HepG2 (cell line): Measurements from ENCODE around the gene NDUFS4. TPM values are rescaled to one million over a fixed set of nuclear protein-coding genes. Genes with fewer than 3 reads are reported as not detected.

ENCODE experiments used
- ATAC-seq: fragments of 200-7000 bp; cut with Tn5 transposase; 3 replicates; pipeline ENCODE4 v1.9.1; 2020; ENCODE audit warnings: mild to moderate bottlenecking, moderate library complexity
- BruUV-seq: library from RNA; stranded (reverse); fragments of 400-500 nt; replicated peaks from 2 replicates; lab custom pipeline; 2021; lab: Mats Ljungman, UMichigan
- CTCF ChIA-PET: fragments of 300-600 bp; formaldehyde crosslinking; extraction: SDS; loops from one replicate; lab custom pipeline; 2021; ENCODE audit warnings: low total read pairs, inconsistent platforms, low intra/inter-chr PET ratio; lab: Yijun Ruan, JAX
- POLR2A ChIA-PET: fragments of 350-600 bp; sonication (Branson Sonifier 250); formaldehyde crosslinking; loops from one replicate; lab custom pipeline; 2020; ENCODE audit warnings: antibody characterized with exemption, inconsistent platforms; lab: Yijun Ruan, JAX
- DNase-seq: peaks from one replicate; pipeline ENCODE4 v3.0.0-alpha.2; 2015; ENCODE audit warnings: low spot score
- FAIRE-seq: peaks from 3 replicates; lab custom pipeline; 2011; peaks lifted over from hg19 to GRCh38; lab: Jason Lieb, UNC
- H2AFZ ChIP-seq: one replicate; pipeline ENCODE4 v1.6.1; 2011; ENCODE audit warnings: low read length, inconsistent platforms
- H3K27ac ChIP-seq: fragments of 300-600 bp; 3 replicates; pipeline ENCODE4 v1.8.0; 2011; ENCODE audit warnings: mixed run types, mild to moderate bottlenecking, mixed read lengths, low read length, inconsistent platforms; ENCODE audit not compliant: insufficient read depth; ENCODE audit errors: extremely low read length
- H3K27me3 ChIP-seq, 2 experiments: fragments of 200-600 bp in 1 of 2; 2 replicates in 1 of 2; 3 replicates in 1 of 2; pipeline versions ENCODE4 v1.6.0 to v1.8.0; 2011; ENCODE audit warnings: low read length in 2 of 2, mild to moderate bottlenecking in 2 of 2, moderate library complexity in 2 of 2, inconsistent platforms in 1 of 2; ENCODE audit not compliant: insufficient read depth in 2 of 2, control insufficient read depth in 1 of 2
- H3K36me3 ChIP-seq, 2 experiments: fragments of 200-600 bp in 1 of 2; replicated peaks in 1 of 2; 2 replicates in 1 of 2; 3 replicates in 1 of 2; pipeline versions ENCODE4 v1.5.1 to v1.8.0; 2011; ENCODE audit warnings: low read length in 2 of 2, inconsistent platforms in 1 of 2; ENCODE audit not compliant: insufficient read depth in 2 of 2, control insufficient read depth in 1 of 2
- H3K4me1 ChIP-seq: 2 replicates; pipeline ENCODE4 v1.5.1; 2012; ENCODE audit warnings: low read length, inconsistent platforms; ENCODE audit not compliant: insufficient read depth
- H3K4me2 ChIP-seq: 2 replicates; pipeline ENCODE4 v1.6.0; 2011; ENCODE audit warnings: low read depth, low read length, inconsistent platforms
- H3K4me3 ChIP-seq, 3 experiments: fragments of 200-600 bp in 1 of 3; sonication (generic), shearing (Covaris generic) in 1 of 3; replicated peaks in 1 of 3; 2 replicates each; pipeline ENCODE4 v1.5.1; 2011 to 2016; ENCODE audit warnings: low read length in 3 of 3, inconsistent platforms in 2 of 3, low read depth in 2 of 3, mild to moderate bottlenecking in 2 of 3, control low read depth in 1 of 3, mixed read lengths in 1 of 3; ENCODE audit not compliant: insufficient read depth in 1 of 3
- H3K79me2 ChIP-seq: one replicate; pipeline ENCODE4 v1.6.1; 2011; ENCODE audit warnings: low read length, inconsistent platforms; ENCODE audit not compliant: insufficient read depth
- H3K9ac ChIP-seq: 2 replicates; pipeline ENCODE4 v1.6.0; 2011; ENCODE audit warnings: mild to moderate bottlenecking, low read depth, low read length, inconsistent platforms; ENCODE audit not compliant: insufficient read depth
- H3K9me3 ChIP-seq: 2 replicates; pipeline ENCODE4 v1.5.1; 2012; ENCODE audit warnings: mild to moderate bottlenecking, low read length
- H4K20me1 ChIP-seq: 2 replicates; pipeline ENCODE4 v1.6.0; 2011; ENCODE audit warnings: inconsistent platforms, mild to moderate bottlenecking, low read length, moderate library complexity; ENCODE audit not compliant: insufficient read depth
- CC2D1A ChIP-seq: sonication (generic); formaldehyde crosslinking; IDR thresholded peaks from 2 replicates; pipeline ENCODE4 v1.8.1; 2023; ENCODE audit warnings: mild to moderate bottlenecking, missing genetic modification reagents
- IRF1 ChIP-seq: sonication (generic); formaldehyde crosslinking; IDR thresholded peaks from 2 replicates; pipeline ENCODE4 v1.4.0; 2020; ENCODE audit warnings: low read depth, mild to moderate bottlenecking, missing genetic modification reagents
- MAX ChIP-seq: IDR thresholded peaks from 2 replicates; pipeline ENCODE4 v1.6.1; 2012; ENCODE audit warnings: inconsistent platforms
- NFKB2 ChIP-seq: sonication (generic); formaldehyde crosslinking; IDR thresholded peaks from 2 replicates; pipeline ENCODE4 v1.4.0; 2020; ENCODE audit warnings: missing genetic modification reagents, borderline replicate concordance
- TAF1 ChIP-seq: sonication (generic); formaldehyde crosslinking; IDR thresholded peaks from 2 replicates; pipeline ENCODE4 v1.4.0; 2020; ENCODE audit warnings: missing genetic modification reagents
- TRAFD1 ChIP-seq: sonication (generic); formaldehyde crosslinking; IDR thresholded peaks from 2 replicates; pipeline ENCODE4 v1.5.1; 2020; ENCODE audit warnings: missing genetic modification reagents, mild to moderate bottlenecking, borderline replicate concordance
- ZBED4 ChIP-seq: sonication (generic); formaldehyde crosslinking; IDR thresholded peaks from 2 replicates; pipeline ENCODE4 v1.4.0; 2020; ENCODE audit warnings: missing genetic modification reagents, borderline replicate concordance
- ZNF121 ChIP-seq: sonication (generic); formaldehyde crosslinking; IDR thresholded peaks from 2 replicates; pipeline ENCODE4 v1.5.0; 2020; ENCODE audit warnings: mild to moderate bottlenecking, missing genetic modification reagents
- ZNF17 ChIP-seq: sonication (generic); formaldehyde crosslinking; IDR thresholded peaks from 2 replicates; pipeline ENCODE4 v1.5.0; 2020; ENCODE audit warnings: mild to moderate bottlenecking, missing genetic modification reagents
- ZNF382 ChIP-seq: sonication (generic); formaldehyde crosslinking; IDR thresholded peaks from 2 replicates; pipeline ENCODE4 v1.5.0; 2020; ENCODE audit warnings: missing genetic modification reagents, mild to moderate bottlenecking, borderline replicate concordance
- WGBS: methylation state at CpG from one replicate; pipeline ENCODE4 v1.1.6; 2017; ENCODE audit warnings: low lambda C conversion rate; 5-methylcytosine and 5-hydroxymethylcytosine counted together
- in situ Hi-C: cut with HindIII; loops from 2 replicates; pipeline ENCODE4 v1.10.0; 2017; ENCODE audit warnings: low pct_unique_long_range_greater_than_20kb; ENCODE audit not compliant: extremely low pct_ligation_motif_present
- intact Hi-C: fragments of 100-400 bp; cut with micrococcal nuclease; formaldehyde crosslinking; loops from one replicate; pipeline ENCODE4 v1.10.0; 2022; ENCODE audit not compliant: unreplicated experiment
- polyA plus RNA-seq, 8 experiments: library from polyadenylated mRNA; depleted of rRNA in 3 of 8; stranded (reverse) in 7 of 8; unstranded in 1 of 8; fragments of >200 nt; fragmentation: Illumina TruSeq in 4 of 8; extraction: Trizol in 4 of 8; gene quantifications; 2 replicates each; pipeline versions ENCODE4 v1.2.1 to v1.2.3, GENCODE V29; 2011 to 2016; ENCODE audit warnings: low read depth in 4 of 8, missing spikeins in 1 of 8, mixed read lengths in 1 of 8; ENCODE audit not compliant: insufficient read depth in 1 of 8
- total RNA-seq, 5 experiments: library from RNA; depleted of rRNA; stranded (reverse); fragments of >200 nt; fragmentation: Illumina TruSeq; extraction: Trizol; gene quantifications; 2 replicates each; pipeline ENCODE4 v1.2.3, GENCODE V29; 2016; ENCODE audit warnings: low read depth in 1 of 5

The NDUFS4 gene
- total and polyA plus RNA-seq, 2 of the 13 experiments (the other 11 are each of a cell fraction or from before 2014, with no cell fraction given): 121 to 126 TPM

GRCh38 chr5:53712327-53712726 lies 151.9 kb downstream of the NDUFS4 start:
- intact Hi-C loops: no loop called here
- FAIRE-seq: no peak
- Histone ChIP-seq H4K20me1 (no peaks in the 10 kb centered on the region), H3K79me2 (no peaks in the 10 kb centered on the region), H3K4me2 (no peak overlapping the region), H3K9ac (no peak overlapping the region), H3K4me1 (0 out of 2 replicates have a peak, but pooled peaks cover 7% of the 10 kb centered on the region), H3K27ac (no peak overlapping the region), H2AFZ (no peak overlapping the region), H3K36me3 (no peaks in the 10 kb centered on the region), H3K4me3 (no peak overlapping the region), H3K27me3 (no peaks in the 10 kb centered on the region; a peak in 1 of 5 replicates), H3K9me3 (peaks cover 7% of the 10 kb centered on the region; the same call in 1 of the 2 replicates)
- DNase-seq: no peak
- TF ChIP-seq TRAFD1 (CRISPR knock-in tag): no peak
- no peak for TF ChIP-seq MAX
- no peak for TF ChIP-seq IRF1 (CRISPR knock-in tag)
- no peak for TF ChIP-seq ZNF382 (CRISPR knock-in tag)
- TF ChIP-seq ZNF17 (CRISPR knock-in tag): no peak
- no peak for TF ChIP-seq CC2D1A (CRISPR knock-in tag)
- no peak for TF ChIP-seq TAF1 (CRISPR knock-in tag)
- no peak for TF ChIP-seq NFKB2 (CRISPR knock-in tag)
- TF ChIP-seq ZBED4 (CRISPR knock-in tag): no peak
- no peak for TF ChIP-seq ZNF121 (CRISPR knock-in tag)
- no CpG with 5 or more reads among the region's 4 CpGs for WGBS
- ATAC-seq: no peak
- ChIA-PET POLR2A (no interaction called here), CTCF (no interaction called here)
- in situ Hi-C loops: no loop called here
- no TSS peak for BruUV-seq
